CD4-positive, alpha-beta T cell treated with Interferon gamma for 1 hour (primary cell): ENCODE data around the gene SLC2A8.

Source experiments
- DNase-seq: peaks from one replicate; pipeline ENCODE4 v3.0.0-alpha.2; 2020

The SLC2A8 gene

DNA sequence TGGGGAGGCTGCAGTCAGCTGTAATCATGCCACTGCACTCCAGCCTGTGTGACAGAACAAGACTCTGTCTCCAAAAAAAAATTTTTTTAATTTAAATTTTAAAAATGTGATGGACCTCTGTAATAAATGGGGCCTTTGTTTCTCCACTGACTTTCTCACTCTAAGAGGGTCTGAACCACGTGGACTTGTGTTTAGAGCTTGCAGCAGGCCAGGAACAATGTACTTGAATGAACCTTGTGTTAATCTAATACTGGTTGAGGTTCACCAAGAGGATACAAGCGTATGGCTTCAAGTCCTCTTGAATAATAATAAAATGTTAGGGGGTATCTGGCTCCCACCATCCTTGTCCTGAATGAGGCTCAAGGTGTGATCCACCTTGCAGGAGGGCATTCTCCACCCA, 14.4 kb upstream of the SLC2A8 start:
- no peak for DNase-seq

DNA sequence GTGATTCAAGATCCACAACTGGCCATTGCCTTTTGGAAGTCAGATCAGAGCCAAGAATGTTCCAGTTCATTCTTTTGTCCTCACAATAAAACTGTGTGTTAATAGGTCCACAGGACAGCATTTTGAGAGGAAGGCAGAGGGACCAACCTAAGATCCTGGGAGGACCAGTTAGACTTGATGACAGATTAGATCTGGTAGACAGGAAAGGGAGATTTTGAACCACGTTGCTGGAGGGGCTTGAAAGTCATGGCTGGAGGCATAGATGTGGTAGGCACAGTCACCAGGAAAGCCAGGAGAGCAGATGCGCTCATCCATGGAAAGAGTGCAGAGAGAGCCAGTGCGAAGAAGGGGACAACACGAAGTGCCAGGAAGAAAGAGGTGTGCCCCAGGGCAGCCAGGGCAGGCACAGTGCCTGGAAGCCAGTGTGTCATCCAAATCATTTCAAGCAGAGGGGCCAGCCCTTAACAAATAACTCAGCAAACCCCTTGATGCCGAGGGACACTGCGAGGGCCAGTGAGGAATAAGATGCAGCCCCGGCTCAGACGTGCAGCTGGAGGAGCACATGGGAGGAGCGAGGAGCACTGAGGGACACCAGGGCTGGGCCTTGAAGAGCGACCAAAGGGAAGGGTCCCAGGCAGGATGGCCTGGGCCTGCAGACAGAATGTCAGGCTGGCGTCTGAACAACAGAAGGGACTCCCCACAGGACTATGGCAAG, 12.8 kb upstream of the SLC2A8 start:
- DNase-seq: no peak

DNA sequence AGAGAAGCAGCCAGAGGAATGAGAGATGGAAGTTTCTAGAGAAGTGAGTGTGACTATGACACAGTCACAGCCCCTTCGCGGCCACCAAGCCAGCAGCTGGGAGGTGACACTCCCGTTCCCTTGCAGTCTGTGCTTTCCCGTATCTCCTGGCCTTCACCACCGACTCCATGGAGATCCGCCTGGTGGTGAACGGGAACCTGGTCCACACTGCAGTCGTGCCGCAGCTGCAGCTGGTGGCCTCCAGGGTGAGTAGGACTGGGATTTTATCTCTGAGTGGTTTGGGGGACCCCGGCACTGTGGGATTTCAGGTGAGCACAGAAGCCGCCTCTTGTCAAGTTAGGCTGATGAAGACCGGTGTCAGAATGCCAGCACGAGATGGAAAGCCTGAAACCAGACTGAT, 12.1 kb upstream of the SLC2A8 start:
- DNase-seq: no peak

DNA sequence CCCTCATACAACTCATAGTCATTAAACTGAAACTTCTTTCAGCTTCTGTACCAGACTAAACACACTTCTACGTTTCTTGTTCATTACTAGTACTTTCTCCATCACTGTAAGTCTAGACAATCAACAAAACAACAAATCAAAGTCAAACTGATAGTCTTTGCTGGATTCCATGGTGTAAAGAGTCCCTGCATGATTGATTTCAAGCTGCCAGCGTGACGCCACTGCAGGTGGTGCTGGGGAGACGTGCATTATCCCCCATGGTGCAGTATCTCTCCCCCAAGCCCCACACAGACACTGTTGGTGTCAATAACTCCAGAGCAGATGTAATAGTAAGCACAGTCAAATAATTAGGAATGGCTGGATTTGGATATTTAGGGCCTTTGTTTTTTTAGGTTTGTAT, 10.7 kb upstream of the SLC2A8 start:
- no peak for DNase-seq

DNA sequence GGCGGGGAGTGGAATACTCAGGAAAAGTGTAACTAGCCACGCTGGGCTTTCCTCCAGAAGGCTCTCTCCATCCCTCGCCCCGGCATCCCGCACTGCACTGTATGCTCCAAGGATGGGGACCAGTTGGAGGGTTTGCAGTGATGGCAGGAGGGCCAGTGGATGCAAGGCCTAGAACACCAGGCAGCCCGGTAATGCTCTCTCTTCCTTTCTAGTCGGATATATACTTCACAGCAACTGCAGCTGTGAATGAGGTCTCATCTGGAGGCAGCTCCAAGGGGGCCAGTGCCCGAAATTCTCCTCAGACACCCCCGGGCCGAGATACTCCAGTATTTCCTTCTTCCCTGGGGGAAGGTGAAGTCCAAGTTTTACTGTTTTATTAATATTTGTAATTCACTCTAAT, 10.0 kb upstream of the SLC2A8 start:
- no peak for DNase-seq

DNA sequence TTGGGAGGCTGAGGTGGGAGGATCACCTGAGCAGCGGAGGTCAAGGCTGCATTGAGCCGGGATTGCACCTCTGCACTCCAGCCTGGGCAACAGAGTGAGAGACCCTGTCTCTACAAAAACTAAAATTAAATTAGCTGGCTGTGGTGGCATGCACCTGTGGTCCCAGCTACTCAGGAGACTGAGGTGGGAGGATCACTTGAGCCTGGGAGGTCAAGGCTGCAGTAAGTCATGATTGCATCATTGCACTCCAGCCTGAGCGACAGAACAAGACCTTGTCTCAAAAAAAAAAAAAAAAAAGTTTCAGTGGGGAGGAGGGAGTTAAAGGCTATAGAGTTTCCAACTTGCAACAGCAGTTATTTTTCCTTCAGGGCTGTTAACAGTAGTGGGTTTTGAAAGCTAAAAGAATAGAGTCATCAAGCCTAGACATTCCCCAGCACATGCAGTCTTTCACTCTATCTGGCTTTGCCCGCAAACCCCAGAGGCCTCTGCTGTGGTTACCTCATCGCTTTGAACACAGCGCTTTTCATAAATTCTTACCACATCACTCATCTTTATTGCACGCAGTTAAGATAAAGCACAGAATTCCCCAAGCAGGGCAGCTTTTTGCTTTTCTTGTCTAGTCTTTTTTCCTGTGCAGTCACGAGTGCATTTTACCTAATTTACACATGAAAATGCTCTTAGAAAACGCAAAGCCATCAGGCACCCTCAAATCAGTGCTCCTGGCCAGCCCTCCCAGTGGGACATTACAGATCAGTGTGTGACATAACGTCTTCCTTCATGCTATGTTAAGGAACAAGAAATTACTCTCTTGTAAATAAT, 8.7 kb upstream of the SLC2A8 start:
- peak; percentile 78 for DNase-seq

DNA sequence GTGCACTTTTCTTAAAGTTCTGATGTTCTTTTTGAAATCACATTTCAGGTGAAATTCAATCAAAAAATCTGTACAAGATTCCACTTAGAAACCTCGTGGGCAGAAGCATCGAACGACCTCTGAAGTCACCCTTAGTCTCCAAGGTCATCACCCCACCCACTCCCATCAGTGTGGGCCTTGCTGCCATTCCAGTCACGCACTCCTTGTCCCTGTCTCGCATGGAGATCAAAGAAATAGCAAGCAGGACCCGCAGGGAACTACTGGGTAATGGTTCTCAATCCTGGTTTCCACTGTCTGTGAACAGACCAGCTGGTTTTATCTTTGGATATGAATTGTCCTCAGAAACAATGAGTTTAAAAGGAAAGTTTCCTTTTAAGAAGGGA, 8.1 kb upstream of the SLC2A8 start:
- no peak for DNase-seq

DNA sequence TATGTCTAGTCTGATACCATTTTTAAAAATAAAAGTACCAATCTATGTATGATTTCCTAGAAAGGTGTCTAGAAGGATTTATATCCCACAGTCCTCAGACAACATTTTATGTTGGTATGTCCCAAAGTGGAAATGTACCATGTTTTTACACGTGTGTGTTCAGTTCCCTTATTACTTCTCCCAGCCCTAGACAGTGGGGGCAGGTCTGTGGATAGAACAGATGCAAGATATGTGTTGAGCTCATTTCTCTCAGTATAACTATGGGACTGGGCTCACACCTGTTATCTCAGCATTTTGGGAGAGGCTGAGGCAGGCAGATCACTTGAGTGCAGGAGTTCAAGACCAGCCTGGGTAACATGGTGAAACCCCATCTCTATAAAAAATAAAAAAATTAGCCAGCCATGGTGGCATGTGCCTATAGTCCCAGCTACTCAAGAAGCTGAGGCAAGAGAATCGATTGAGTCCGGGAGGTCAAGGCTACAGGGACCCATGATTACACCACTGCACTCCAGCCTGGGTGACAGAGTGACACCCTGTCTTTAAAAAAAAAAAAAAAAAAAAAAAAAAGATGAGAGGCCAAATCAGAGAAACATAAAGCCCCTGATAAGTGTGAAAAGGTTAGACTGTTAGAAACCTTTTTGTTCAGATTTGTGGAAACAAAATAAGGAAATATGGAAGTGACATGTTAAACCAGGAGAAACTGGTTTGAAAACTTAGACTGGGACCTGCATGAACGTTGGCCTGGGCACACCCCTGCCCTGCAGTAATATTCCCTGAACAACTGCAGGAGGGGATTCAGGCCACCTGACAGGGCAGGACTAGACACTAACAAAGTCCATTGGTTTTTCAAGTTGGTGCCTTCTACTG, 7.4 kb upstream of the SLC2A8 start:
- DNase-seq: no peak

DNA sequence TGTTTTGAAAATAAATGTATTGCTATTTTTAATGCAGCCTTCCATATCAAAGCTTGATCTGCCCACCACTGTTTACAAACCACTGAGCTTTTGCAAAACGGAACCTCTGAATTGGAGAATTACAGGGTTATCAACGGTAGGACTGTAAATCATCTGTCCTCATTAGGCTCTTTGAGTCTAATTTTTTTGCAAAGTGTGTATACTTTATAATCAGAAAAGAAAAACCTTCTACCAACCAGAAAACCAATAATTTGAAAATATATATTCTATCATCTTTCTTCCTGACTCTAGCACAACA, 6.8 kb upstream of the SLC2A8 start:
- DNase-seq: no peak

DNA sequence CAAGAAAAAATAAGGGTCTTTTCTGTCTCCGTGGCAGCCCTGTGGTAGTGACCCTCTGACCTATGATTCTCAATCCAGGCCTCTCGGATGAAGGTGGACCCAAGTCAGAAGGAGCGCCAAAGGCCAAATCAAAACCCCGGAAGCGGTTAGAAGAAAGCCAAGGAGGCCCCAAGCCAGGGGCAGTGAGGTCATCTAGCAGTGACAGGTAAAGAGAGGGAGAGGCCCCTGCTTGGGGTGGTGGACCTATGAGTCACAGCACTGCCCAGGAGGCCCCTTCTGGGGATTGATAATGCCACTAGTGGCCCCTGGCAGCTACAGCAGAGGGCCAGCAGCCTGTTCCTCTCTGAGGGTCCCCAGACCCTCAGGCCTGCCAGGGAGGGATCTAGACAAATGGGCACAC, 6.4 kb upstream of the SLC2A8 start:
- DNase-seq: no peak

DNA sequence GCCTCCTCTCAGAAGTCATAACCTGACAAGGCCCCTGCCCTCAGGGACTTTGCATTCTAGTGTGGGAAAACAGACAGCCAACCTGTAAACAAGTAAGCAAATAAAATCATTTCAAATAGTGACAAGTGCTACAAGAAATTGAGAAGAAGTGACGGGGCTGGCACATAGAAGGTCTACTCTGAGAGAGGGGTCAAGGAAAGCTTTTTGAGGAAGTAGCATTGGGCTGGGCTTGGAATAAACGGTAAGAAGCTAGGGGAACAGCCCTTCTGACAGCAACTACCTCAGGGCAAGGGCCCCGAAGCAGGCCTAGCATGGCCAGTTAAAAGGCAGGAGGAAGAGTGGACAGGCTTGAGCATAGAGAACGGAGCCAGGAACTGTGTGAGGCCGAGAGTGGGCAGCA, 4.8 kb upstream of the SLC2A8 start:
- no peak for DNase-seq

DNA sequence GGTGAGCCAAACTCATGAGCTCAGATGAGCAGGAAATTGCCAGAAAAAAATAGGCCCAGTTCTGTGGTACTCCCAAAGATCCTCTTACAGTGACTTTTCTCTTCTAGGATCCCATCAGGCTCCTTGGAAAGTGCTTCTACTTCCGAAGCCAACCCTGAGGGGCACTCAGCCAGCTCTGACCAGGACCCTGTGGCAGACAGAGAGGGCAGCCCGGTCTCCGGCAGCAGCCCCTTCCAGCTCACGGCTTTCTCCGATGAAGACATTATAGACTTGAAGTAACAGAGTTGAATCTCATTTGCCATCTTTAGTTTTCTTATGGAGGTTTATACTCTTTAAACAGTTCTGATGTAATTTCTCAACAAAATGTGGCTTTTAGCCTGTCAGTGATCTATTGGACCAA, 4.0 kb upstream of the SLC2A8 start:
- DNase-seq: no peak

DNA sequence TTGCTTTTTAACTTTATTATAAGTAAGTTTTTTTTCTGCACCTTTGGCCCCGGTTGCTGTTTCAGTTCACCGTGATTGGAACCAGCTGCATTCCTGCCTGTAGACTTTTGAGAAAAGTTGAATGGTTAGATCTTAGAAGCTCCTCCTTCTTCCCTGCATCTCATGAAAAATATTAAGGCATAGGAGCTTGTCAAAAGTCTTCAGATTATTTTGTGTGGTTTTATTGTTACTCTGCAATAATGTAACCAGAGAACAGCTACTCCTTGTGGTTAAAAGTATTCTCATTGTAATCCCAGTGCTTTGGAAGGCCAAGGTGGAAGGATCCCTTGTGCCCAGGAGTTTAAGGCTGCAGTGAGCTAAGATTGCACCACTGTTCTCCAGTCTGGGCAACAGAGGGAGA, 3.3 kb upstream of the SLC2A8 start:
- no peak for DNase-seq

DNA sequence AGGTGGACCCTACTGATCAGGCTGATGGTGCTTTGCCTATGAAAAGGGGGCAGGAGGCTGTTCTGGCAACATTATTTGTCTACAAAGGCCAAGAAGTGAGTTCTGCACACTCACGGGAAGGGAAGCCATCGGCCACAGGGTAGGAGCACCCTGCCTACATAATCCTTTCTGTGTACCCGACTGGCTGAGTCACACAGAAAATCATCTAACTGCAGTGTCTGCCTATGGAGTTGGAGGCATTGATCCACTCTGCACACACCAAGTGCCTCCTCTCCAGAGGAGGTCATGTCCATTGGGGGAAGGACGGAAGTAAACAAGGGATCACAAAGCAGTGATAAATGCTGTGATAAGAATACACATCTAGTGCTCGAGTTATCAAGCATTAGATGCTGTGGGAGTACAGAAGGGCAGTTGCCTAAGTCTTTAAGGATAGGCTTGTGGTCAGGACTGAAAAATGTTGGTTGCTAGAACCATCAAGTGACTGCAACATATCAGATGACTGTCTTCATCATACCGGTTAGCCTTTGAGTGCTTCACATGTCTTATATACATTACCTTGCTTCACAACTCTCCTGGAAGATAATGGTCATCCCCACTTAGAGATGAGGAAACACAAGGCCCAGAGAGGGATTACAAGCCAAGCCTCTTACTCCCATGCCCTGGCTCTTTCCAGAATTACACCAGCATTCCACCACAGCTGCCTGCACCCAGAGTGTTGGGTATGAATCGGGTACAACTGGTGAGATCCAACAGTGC, 1.3 kb upstream of the SLC2A8 start:
- DNase-seq: no peak

DNA sequence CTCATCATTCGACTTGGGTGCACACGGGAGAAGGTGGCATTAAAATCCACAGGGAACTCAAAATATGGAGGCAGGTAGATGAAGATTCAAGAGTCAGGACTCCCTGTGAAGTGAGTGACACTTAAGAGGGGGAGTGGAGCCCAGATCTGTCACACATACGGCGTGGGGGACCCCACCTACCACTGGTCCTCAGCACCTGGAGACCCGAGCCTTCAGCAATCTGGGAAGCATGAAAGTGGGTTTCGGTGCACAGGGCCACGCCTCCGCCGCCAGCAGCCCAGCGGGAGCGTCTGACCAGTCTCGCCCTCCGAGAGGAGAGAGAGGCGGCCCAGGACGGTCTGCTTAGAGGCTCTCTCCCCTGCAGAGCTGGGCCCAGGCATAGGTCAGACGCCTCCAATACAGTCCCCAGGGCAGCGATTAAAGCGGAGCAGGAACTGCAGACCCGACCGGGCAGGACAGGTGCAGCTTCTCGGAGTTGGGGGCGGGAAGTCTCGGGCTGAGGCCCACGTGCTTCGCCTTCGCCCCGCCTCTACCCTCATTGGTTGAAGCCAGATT, 639 bp upstream of the SLC2A8 start:
- no peak for DNase-seq

DNA sequence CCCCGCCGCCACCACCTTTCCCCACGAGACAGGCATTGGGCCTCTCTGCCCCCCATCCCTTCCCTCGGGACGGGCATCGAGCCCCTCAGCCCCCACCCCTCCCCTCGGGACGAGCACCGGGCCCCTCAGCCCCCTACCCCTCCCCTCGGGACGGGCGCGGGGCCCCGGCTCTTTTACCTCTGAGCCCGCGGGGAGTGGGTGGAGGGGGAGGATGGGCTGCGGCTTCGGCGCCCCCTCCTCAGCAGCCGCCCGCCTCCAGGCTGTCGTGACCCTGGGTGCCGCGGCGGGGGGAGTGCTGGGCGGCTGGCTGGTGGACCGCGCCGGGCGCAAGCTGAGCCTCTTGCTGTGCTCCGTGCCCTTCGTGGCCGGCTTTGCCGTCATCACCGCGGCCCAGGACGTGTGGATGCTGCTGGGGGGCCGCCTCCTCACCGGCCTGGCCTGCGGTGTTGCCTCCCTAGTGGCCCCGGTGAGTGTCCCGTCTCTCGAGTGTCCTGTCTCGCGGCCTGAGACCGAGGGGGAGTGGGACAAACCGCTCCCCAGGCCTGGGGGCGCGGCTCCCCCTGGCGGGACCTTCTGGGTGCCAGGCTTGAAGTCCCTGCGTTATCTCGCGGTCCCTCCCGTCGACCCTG, 791 bp downstream of the SLC2A8 start:
- no peak for DNase-seq

DNA sequence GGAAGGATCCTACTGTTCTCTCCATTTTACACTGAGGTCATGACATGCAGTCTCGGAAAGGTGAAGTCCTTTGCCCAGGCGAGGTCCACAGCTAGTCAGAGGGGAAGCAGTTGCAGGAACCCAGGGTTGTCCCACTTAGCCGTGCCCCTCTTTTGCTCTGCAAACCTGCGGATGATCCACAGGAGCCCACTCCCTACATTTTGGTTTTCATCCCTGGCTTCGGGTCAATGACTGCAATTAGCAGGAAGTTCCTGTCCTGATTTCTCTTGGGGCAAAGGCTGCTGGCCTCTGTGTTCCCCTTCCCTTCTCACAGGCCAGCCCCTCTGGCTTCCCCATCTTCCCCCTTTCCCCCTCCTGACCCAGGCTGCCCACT, 1.3 kb downstream of the SLC2A8 start:
- DNase-seq: no peak

DNA sequence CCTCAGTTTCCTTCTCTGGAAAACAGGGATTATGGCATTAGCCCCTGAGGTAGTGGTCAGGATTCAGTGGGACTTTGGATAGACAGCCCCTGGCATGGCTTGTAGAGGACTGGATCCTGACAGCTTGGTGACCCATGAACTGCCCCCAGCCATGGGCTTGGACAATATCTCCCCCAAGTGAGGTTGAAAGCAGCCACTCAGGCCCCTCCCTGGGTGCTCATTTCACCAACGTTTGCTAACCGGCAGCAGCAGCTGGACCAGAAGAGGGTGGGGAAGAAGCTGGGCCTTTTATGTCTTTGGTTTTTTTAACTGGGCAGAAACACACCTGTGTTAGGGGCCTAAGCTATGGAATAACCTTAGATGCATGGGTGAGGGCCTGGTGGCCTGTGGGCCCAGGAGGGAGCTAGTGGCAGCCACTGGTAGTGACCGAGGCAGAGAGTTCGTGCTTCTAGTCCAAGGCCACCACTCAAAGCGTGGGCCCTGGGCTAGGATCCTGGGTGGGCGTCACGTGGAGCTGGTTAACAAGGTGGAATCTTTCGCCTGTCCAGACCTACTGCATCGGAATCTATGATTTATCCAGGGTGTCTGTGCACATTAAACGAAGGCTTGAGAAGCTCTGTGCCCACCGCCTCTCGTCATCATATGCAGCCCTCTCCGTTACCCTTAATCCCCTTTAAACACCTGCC, 1.9 kb downstream of the SLC2A8 start:
- DNase-seq: no peak

DNA sequence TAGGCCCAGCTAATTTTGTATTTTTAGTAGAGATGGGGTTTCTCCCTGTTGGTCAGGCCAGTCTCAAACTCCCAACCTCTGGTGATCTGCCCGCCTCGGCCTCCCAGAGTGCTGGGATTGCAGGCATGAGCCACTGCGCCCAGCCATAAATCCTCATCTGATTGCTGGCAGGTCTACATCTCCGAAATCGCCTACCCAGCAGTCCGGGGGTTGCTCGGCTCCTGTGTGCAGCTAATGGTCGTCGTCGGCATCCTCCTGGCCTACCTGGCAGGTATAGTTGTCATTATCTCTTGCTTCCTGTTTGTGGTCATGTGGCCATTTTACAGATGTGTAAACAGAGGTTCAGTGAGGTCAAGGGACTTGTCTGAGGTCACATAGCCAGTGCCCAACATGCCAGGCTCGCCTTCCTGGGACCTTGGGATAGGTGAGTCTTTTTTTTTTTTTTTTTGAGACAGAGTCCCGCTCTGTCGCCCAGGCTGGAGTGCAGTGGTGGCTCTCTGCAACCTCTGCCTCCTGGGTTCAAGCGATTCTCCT, 2.8 kb downstream of the SLC2A8 start:
- no peak for DNase-seq

DNA sequence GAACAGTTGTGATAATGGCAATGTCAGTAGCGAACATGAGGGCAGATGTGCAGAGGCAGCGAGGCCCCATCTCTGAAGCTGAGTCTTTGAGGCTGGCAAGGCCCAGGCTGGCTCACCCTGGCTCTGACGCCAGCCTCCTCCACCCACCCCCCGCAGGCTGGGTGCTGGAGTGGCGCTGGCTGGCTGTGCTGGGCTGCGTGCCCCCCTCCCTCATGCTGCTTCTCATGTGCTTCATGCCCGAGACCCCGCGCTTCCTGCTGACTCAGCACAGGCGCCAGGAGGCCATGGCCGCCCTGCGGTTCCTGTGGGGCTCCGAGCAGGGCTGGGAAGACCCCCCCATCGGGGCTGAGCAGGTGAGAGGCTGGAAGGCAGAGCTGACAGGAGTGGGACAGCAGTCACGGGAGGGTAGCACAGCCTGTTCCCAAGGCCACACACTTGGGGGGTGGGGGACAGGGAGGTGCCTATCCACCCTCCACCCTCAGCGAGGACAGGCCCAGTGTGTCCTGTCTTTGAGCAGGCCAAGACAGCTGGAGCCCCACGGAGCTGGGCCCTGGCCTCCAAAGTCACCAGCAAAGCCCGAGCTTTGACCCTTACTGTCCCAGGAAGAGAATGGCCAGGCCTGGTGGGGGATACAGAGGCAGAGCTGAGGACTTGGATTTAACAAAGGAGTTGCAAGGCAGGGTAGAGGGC, 5.6 kb downstream of the SLC2A8 start:
- no peak for DNase-seq
